Esophagus muscularis mucosa (tissue), 4 donors: Measurements from ENCODE around the gene MACROD2. TPM values are rescaled to one million over a fixed set of nuclear protein-coding genes. Genes with fewer than 3 reads are reported as not detected.
"Not testable (repeated sequence)": the region's sequence is repeated elsewhere in the genome, so short reads cannot be mapped to it uniquely, and the experiment has no call there.

Source experiments
- DNase-seq: peaks from one replicate; pipeline ENCODE4 v3.0.0-alpha.2; 2017; ENCODE audit errors: extremely low spot score
- H3K27ac ChIP-seq, 4 donors: fragments of 200-600 bp; sonication (generic); replicated peaks in 1 of 4; 1 replicate in 3 of 4; 2 replicates in 1 of 4; pipeline ENCODE4 v1.5.1; 2016 to 2019; ENCODE audit warnings: mild to moderate bottlenecking in 1 of 4
- H3K27me3 ChIP-seq, 4 donors: fragments of 200-600 bp; sonication (generic); one replicate each; pipeline versions ENCODE4 v1.5.1 to v1.6.0; 2016 to 2019
- H3K36me3 ChIP-seq, 4 donors: fragments of 200-600 bp; sonication (generic); one replicate each; pipeline ENCODE4 v1.5.1; 2016 to 2019
- H3K4me1 ChIP-seq, 4 donors: fragments of 200-600 bp; sonication (generic); one replicate each; pipeline ENCODE4 v1.5.1; 2016 to 2019
- H3K4me3 ChIP-seq, 4 donors: fragments of 200-600 bp; sonication (generic); 1 replicate in 2 of 4; 2 replicates in 2 of 4; pipeline ENCODE4 v1.5.1; 2016 to 2019; ENCODE audit warnings: mild to moderate bottlenecking in 4 of 4, moderate library complexity in 1 of 4
- H3K9me3 ChIP-seq, 4 donors: fragments of 200-600 bp; sonication (generic); 1 replicate in 3 of 4; 2 replicates in 1 of 4; pipeline ENCODE4 v1.5.1; 2016 to 2019
- EP300 ChIP-seq: sonication (generic); formaldehyde crosslinking; IDR thresholded peaks from one replicate; pipeline ENCODE4 v1.6.1; 2017; ENCODE audit warnings: antibody characterized with exemption
- POLR2A ChIP-seq: fragments of 450-650 bp; IDR thresholded peaks from one replicate; pipeline ENCODE4 v1.6.1; 2017; ENCODE audit warnings: antibody characterized with exemption, moderate library complexity, mild to moderate bottlenecking, low read depth
- POLR2AphosphoS5 ChIP-seq, 2 donors: sonication (generic); formaldehyde crosslinking; IDR thresholded peaks; one replicate each; pipeline ENCODE4 v1.6.1; 2017; ENCODE audit warnings: antibody characterized with exemption in 2 of 2
- WGBS: methylation state at CpG from one replicate; pipeline ENCODE4 v1.1.5; 2018; 5-methylcytosine and 5-hydroxymethylcytosine counted together
- intact Hi-C: fragments of 100-400 bp; cut with DNase I; formaldehyde crosslinking; loops from one replicate; pipeline ENCODE4 v1.15.1; 2023
- total RNA-seq, 4 donors: library from RNA; depleted of rRNA; stranded (reverse); fragments of >200 nt; gene quantifications; one replicate each; pipeline versions ENCODE4 v1.1.0 to v1.2.1, GENCODE V29; 2016
- TF ChIP-seq, protein P1 (sequence below), 3 experiments: fragments of 200-600 bp in 2 of 3; fragments of 450-650 bp in 1 of 3; sonication (generic) in 2 of 3; IDR thresholded peaks; one replicate each; pipeline ENCODE4 v1.5.1; 2017 to 2019; ENCODE audit warnings: antibody characterized with exemption in 3 of 3, mild to moderate bottlenecking in 2 of 3, moderate library complexity in 1 of 3

Gene MACROD2
- total RNA-seq, 4 donors from 2014 or later: 1.4 to 3.6 (median 2.6) TPM

DNA sequence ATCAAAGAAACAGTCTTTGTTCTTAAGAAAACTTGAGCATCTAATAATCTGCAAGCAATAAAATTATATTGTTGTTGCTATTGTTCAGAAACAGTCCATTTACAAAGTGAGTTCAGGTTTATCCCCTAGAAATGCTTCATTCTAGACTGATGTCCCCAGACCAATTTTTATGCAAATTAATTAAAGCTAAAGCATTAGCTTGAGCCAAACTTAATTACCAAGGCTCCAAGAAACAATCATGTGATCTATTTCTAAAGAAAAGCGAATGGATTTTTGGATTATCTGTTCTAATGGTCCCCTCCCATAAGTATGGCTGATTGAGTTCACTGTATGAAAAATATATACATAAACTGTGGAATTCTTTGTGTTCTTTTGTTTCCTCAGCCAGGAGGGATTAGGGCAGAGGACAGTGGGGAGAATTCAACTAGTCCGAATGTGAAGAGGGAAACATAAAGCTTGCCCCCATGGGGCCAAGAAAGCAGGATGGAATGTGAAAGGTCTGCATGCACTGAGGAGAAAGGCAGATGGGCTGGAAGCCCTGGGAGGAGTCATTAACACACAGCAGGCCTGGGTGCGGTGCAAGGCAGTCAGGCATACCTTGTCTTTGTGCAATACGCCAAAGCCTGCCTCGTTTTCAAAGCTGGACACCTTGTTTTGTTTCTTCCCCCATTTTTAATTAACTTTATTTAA lies 1980.9 kb downstream of the MACROD2 start:
- intact Hi-C loops: no loop called here
- Histone ChIP-seq H3K4me1 (no peaks in the 10 kb centered on the region), H3K9me3 (peaks cover 0 to 10% (median 0%) of the 10 kb centered on the region in 4 donors), H3K36me3 (no peaks in the 10 kb centered on the region), H3K27ac (no peak overlapping the region), H3K27me3 (no peaks in the 10 kb centered on the region), H3K4me3 (no peak overlapping the region)
- 52% methylated on average over 5 of the region's 5 CpGs for WGBS
- DNase-seq: no peak
- TF ChIP-seq EP300: no peak
- no peak for TF ChIP-seq POLR2A
- TF ChIP-seq POLR2AphosphoS5 (IDR thresholded peaks at IDR 0.05): no peak
- TF ChIP-seq, protein P1, sequence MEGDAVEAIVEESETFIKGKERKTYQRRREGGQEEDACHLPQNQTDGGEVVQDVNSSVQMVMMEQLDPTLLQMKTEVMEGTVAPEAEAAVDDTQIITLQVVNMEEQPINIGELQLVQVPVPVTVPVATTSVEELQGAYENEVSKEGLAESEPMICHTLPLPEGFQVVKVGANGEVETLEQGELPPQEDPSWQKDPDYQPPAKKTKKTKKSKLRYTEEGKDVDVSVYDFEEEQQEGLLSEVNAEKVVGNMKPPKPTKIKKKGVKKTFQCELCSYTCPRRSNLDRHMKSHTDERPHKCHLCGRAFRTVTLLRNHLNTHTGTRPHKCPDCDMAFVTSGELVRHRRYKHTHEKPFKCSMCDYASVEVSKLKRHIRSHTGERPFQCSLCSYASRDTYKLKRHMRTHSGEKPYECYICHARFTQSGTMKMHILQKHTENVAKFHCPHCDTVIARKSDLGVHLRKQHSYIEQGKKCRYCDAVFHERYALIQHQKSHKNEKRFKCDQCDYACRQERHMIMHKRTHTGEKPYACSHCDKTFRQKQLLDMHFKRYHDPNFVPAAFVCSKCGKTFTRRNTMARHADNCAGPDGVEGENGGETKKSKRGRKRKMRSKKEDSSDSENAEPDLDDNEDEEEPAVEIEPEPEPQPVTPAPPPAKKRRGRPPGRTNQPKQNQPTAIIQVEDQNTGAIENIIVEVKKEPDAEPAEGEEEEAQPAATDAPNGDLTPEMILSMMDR (IDR thresholded peaks at IDR 0.05): no peak

DNA sequence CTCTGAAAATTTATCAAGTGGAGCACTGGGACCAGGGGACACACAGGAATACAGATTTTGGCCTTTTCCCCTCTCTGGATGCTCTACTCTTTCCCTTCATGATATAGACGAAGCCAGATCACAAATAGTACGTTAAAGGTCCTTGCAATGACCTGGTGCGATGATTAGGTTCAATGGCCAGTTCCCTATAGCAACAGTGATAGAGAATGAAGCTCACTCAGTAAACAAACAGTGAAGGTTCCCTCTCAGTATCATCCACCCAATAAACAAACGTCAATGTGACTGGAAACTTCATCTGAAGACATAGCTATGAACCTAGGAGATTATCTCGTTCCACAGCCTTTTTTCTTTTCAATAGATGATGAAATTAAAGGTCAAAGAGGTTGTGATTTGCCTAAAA lies 1981.7 kb downstream of the MACROD2 start:
- WGBS: 83% methylated on average over 5 of the region's 5 CpGs
- TF ChIP-seq POLR2AphosphoS5 (IDR thresholded peaks at IDR 0.05) (no peak), POLR2A (no peak), EP300 (no peak)
- TF ChIP-seq, protein P1 (IDR thresholded peaks at IDR 0.05): no peak
- intact Hi-C loops: no loop called here

DNA sequence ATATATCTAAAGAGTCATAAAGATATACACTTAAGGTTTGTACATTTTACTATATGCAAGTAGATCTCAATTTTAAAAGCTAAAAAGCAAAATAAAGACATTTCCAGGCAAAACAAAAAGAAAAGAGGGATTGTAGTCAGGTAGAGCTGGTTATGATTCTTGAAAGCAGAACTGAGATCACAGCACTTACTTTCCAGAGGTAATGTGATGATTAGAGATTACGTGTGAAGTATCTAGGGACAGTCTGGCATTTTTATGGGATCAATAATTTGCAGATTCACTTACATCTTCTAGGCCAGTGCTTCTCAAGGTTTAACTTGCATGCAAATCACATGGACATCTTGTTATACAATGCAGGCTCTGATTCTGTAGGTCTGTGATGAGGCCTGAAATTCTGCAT lies 1982.4 kb downstream of the MACROD2 start:
- Histone ChIP-seq H3K36me3 (no peaks in the 10 kb centered on the region), H3K4me1 (no peaks in the 10 kb centered on the region), H3K4me3 (no peak overlapping the region), H3K27ac (no peak overlapping the region), H3K9me3 (no peaks in the 10 kb centered on the region), H3K27me3 (no peaks in the 10 kb centered on the region)
- 100% methylated on average over 1 of the region's 1 CpG for WGBS
- DNase-seq: no peak
- TF ChIP-seq POLR2A (no peak), EP300 (no peak), POLR2AphosphoS5 (IDR thresholded peaks at IDR 0.05) (no peak)
- TF ChIP-seq, protein P1 (IDR thresholded peaks at IDR 0.05): no peak
- intact Hi-C loops: no loop called here

More for the DNA sequence above, 1981.7 kb downstream of the MACROD2 start:
- H3K4me1 ChIP-seq: no peaks in the 10 kb centered on the region
- no peaks in the 10 kb centered on the region for H3K36me3 ChIP-seq
- H3K4me3 ChIP-seq: no peak overlapping the region
- H3K27ac ChIP-seq: no peak overlapping the region
- H3K9me3 ChIP-seq: peaks cover 0 to 3% (median 0%) of the 10 kb centered on the region in 4 donors
- no peak for DNase-seq
- no peaks in the 10 kb centered on the region for H3K27me3 ChIP-seq

DNA sequence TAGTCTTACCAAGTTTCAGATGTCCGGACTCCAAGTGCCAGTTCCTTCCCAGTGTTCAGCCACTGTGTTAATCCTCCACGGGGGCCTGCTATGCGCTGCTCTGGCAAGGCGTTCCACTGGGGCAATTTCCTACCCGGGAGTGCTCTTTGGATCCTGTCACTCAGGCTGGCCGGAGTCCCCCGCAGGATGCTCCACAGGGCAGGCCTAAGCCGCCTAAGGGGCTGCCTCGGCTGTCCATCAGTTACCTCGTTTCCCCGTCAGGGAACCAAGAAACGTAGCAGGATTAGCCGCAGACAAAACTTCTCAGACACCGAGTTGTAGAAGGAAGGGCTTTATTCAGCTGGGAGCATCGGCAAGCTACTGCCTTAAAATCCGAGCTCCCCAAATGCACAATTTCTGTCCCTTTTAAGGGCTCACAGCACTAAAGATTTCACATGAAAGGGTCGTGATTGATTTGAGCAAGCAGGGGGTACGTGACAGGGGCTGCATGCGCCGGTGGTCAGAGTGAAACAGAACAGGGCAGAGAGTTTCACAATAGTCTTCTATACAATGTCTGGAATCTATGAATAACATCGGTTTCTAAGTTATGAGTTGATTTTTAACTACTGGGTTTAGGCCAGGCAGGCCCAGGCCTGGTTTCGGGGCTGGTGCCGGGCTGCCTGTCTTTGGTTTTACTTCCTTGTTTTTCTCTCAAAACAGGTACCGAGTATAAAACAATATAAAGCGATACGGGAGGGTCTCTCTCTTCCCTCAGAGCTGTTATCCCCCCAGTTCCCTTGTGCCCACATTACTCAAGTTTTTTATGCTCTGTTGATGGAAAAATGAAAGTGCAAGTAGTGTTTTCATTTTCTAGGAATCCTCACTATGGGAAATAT lies 1990.4 kb downstream of the MACROD2 start:
- intact Hi-C loops, H3K36me3 ChIP-seq, H3K9me3 ChIP-seq, H3K4me3 ChIP-seq, DNase-seq, H3K4me1 ChIP-seq, H3K27ac ChIP-seq, H3K27me3 ChIP-seq: not testable (repeated sequence)
- 90% methylated on average over 19 of the region's 26 CpGs for WGBS

DNA sequence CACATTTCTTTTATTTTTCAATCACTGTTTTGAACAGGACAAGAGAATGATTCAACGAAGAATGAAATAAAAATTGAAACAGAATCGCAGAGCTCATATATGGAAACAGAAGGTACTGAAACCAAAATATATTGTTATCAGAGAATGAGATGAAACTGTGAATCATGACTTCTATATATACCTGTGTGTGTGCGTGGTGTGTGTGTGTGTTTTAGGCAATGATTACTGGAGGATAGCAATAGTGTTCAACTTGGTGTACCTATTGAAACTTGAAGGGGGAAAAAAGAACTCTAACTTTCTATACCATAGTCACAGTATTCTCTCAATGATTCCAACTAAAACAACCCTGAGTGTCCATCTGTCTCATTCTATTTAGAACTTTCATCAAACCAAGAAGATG lies 1991.4 kb downstream of the MACROD2 start:
- H3K9me3 ChIP-seq: no peaks in the 10 kb centered on the region
- H3K27me3 ChIP-seq: no peaks in the 10 kb centered on the region
- intact Hi-C loops: no loop called here
- DNase-seq: no peak
- no peaks in the 10 kb centered on the region for H3K4me1 ChIP-seq
- H3K27ac ChIP-seq: no peak overlapping the region
- TF ChIP-seq POLR2A (no peak), EP300 (no peak), POLR2AphosphoS5 (IDR thresholded peaks at IDR 0.05) (no peak)
- TF ChIP-seq, protein P1 (IDR thresholded peaks at IDR 0.05): no peak
- H3K36me3 ChIP-seq: no peaks in the 10 kb centered on the region
- 78% methylated on average over 3 of the region's 3 CpGs for WGBS
- no peak overlapping the region for H3K4me3 ChIP-seq
